Neural cell (in vitro differentiated cells): ENCODE data around the gene ACYP2. TPM values are rescaled to one million over a fixed set of nuclear protein-coding genes. Genes with fewer than 3 reads are reported as not detected.

Experiments used
- H2AFZ ChIP-seq: fragments of 200-600, 300-800 bp; sonication (generic), shearing (Covaris generic); 2 replicates; pipeline ENCODE4 v1.6.0; 2014; ENCODE audit warnings: low read depth, mild to moderate bottlenecking, antibody characterized with exemption, low read length, moderate library complexity
- H3F3A ChIP-seq: fragments of 200-600 bp; shearing (Covaris generic); 2 replicates; pipeline ENCODE4 v1.6.1; 2016; ENCODE audit warnings: mild to moderate bottlenecking, moderate library complexity, mixed read lengths, antibody characterized with exemption, low read length; ENCODE audit not compliant: insufficient read depth, poor library complexity, severe bottlenecking
- H3K27ac ChIP-seq: fragments of 200-600, 300-800 bp; sonication (generic), shearing (Covaris generic); 2 replicates; pipeline ENCODE4 v1.5.1; 2014; ENCODE audit warnings: mild to moderate bottlenecking, low read length, moderate library complexity
- H3K27me3 ChIP-seq: fragments of 300-800, 200-600 bp; sonication (generic), shearing (Covaris generic); 2 replicates; pipeline ENCODE4 v1.6.0; 2014; ENCODE audit warnings: mild to moderate bottlenecking, low read depth, low read length, moderate library complexity; ENCODE audit not compliant: insufficient read depth
- H3K36me3 ChIP-seq: fragments of 300-800, 200-600 bp; sonication (generic), shearing (Covaris generic); 2 replicates; pipeline ENCODE4 v1.5.1; 2014; ENCODE audit warnings: mild to moderate bottlenecking, antibody characterized with exemption, low read length, moderate library complexity; ENCODE audit not compliant: insufficient read depth
- H3K4me2 ChIP-seq: fragments of 300-800, 200-600 bp; sonication (generic), shearing (Covaris generic); 2 replicates; pipeline ENCODE4 v1.6.0; 2014; ENCODE audit warnings: mild to moderate bottlenecking, low read length
- H3K4me3 ChIP-seq: fragments of 300-800, 200-600 bp; sonication (generic), shearing (Covaris generic); 2 replicates; pipeline ENCODE4 v1.5.1; 2014; ENCODE audit warnings: mild to moderate bottlenecking, low read length, moderate library complexity
- H3K79me2 ChIP-seq: fragments of 200-600 bp; shearing (Covaris generic); replicated peaks from 2 replicates; pipeline ENCODE4 v1.6.0; 2014; ENCODE audit warnings: mild to moderate bottlenecking, low read length, moderate library complexity; ENCODE audit not compliant: insufficient read depth
- H3K9ac ChIP-seq: fragments of 300-800, 200-600 bp; sonication (generic), shearing (Covaris generic); 2 replicates; pipeline ENCODE4 v1.6.1; 2016; ENCODE audit warnings: mild to moderate bottlenecking, low read length, mixed read lengths
- H3K9me2 ChIP-seq: fragments of 200-600 bp; shearing (Covaris generic); 2 replicates; pipeline ENCODE4 v1.6.1; 2016; ENCODE audit warnings: mild to moderate bottlenecking, low read length, mixed read lengths; ENCODE audit not compliant: insufficient read depth
- H3K9me3 ChIP-seq: fragments of 200-600, 300-800 bp; sonication (generic), shearing (Covaris generic); 2 replicates; pipeline ENCODE4 v1.6.1; 2016; ENCODE audit warnings: mild to moderate bottlenecking, mixed run types, low read length, moderate library complexity, mixed read lengths
- H4K20me1 ChIP-seq: fragments of 200-600 bp; shearing (Covaris generic); 2 replicates; pipeline ENCODE4 v1.6.1; 2016; ENCODE audit warnings: mild to moderate bottlenecking, mixed run types; ENCODE audit not compliant: insufficient read depth
- EP300 ChIP-seq: fragments of 450-650 bp; conservative IDR thresholded peaks from 2 replicates; pipeline ENCODE4 v1.6.1; 2014; ENCODE audit warnings: antibody characterized with exemption, mild to moderate bottlenecking, moderate library complexity; ENCODE audit not compliant: poor library complexity, severe bottlenecking
- EZH2 ChIP-seq: fragments of 200-600, 300-800 bp; shearing (Covaris generic), sonication (generic); IDR thresholded peaks from 2 replicates; pipeline ENCODE4 v1.6.1; 2014; ENCODE audit warnings: antibody characterized with exemption, low read length, borderline replicate concordance, mild to moderate bottlenecking; ENCODE audit not compliant: insufficient read depth, poor library complexity, severe bottlenecking
- MXI1 ChIP-seq: fragments of 450-650 bp; conservative IDR thresholded peaks from 2 replicates; pipeline ENCODE4 v1.6.1; 2014; ENCODE audit warnings: antibody characterized with exemption, mild to moderate bottlenecking; ENCODE audit not compliant: poor library complexity, severe bottlenecking
- POLR2AphosphoS5 ChIP-seq: IDR thresholded peaks from 2 replicates; pipeline ENCODE4 v1.6.1; 2012
- RAD21 ChIP-seq: fragments of 450-650 bp; conservative IDR thresholded peaks from 2 replicates; pipeline ENCODE4 v1.6.1; 2014; ENCODE audit warnings: antibody characterized with exemption, mild to moderate bottlenecking, moderate library complexity
- SMC3 ChIP-seq: fragments of 450-650 bp; conservative IDR thresholded peaks from 2 replicates; pipeline ENCODE4 v1.6.1; 2014; ENCODE audit warnings: antibody characterized with exemption, mild to moderate bottlenecking, moderate library complexity; ENCODE audit not compliant: poor library complexity
- TAF1 ChIP-seq: IDR thresholded peaks from 2 replicates; pipeline ENCODE4 v1.6.1; 2012; ENCODE audit warnings: low read depth
- polyA plus RNA-seq: library from polyadenylated mRNA; depleted of rRNA; stranded (reverse); fragments of >200 nt; gene quantifications from 2 replicates; pipeline ENCODE4 v1.2.3, GENCODE V29; 2014
- TF ChIP-seq, protein P1 (sequence below): IDR thresholded peaks from 2 replicates; pipeline ENCODE4 v1.6.1; 2012; ENCODE audit warnings: borderline replicate concordance
- TF ChIP-seq, protein P2 (sequence below): fragments of 450-650 bp; IDR thresholded peaks from 2 replicates; pipeline ENCODE4 v1.5.1; 2014; ENCODE audit warnings: antibody characterized with exemption, mild to moderate bottlenecking, moderate library complexity; ENCODE audit not compliant: poor library complexity, severe bottlenecking

ACYP2 gene
- polyA plus RNA-seq, 1 donor from 2014 or later, result 48.2 TPM

DNA sequence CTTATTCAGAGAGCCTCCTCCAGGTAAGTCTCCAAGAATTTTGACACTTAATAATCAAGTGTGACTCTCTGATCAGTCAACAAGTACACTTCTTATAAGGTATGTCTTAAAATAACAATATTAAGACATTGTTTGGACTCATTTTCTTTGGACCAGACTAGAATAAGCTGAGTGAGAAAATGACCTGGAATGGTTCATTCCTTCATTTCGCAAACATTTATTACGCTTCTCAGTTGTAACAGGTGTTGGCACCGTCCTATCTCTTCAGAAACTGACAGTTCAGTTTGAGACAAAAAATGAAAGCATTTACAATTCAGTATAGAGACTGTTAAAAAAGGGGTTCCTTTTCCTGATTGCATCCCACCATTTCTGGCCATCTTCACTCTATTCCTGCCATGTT, 94.0 kb downstream of the ACYP2 start:
- Histone ChIP-seq H3K36me3 (no peaks in the 10 kb centered on the region), H3F3A (no peaks in the 10 kb centered on the region), H3K9ac (no peak overlapping the region), H3K4me2 (no peak overlapping the region), H3K4me3 (no peak overlapping the region), H3K27me3 (no peaks in the 10 kb centered on the region), H4K20me1 (no peaks in the 10 kb centered on the region), H3K9me3 (no peaks in the 10 kb centered on the region), H3K79me2 (no peaks in the 10 kb centered on the region), H3K9me2 (no peaks in the 10 kb centered on the region), H3K27ac (no peak overlapping the region), H2AFZ (no peak overlapping the region)
- TF ChIP-seq SMC3 (no peak), TAF1 (no peak)

DNA sequence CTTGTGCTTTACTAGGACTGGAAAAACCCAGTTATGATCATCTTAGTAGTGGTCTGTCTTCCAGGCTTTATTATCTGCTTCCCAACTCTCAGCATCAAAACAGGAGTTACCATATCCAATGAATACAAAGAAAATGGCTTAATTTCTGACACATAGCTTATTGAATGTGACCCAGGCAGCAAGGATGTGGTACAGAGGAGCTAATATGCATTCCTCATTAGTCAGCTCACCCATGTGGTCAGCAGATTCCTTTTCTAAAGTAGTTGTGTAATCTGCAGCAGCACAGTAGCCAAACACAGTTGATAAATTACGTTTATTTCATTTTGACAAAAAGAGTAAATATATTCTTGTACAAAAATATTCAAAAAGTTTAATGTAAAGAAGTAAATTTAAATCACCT, 97.0 kb downstream of the ACYP2 start:
- Histone ChIP-seq H3F3A (no peaks in the 10 kb centered on the region), H3K36me3 (no peaks in the 10 kb centered on the region), H4K20me1 (no peaks in the 10 kb centered on the region), H3K4me3 (no peak overlapping the region), H3K9ac (no peak overlapping the region), H3K4me2 (no peak overlapping the region), H2AFZ (no peak overlapping the region), H3K9me2 (no peaks in the 10 kb centered on the region), H3K27ac (no peak overlapping the region), H3K79me2 (no peaks in the 10 kb centered on the region), H3K9me3 (no peaks in the 10 kb centered on the region), H3K27me3 (no peaks in the 10 kb centered on the region)
- TF ChIP-seq, protein P1, sequence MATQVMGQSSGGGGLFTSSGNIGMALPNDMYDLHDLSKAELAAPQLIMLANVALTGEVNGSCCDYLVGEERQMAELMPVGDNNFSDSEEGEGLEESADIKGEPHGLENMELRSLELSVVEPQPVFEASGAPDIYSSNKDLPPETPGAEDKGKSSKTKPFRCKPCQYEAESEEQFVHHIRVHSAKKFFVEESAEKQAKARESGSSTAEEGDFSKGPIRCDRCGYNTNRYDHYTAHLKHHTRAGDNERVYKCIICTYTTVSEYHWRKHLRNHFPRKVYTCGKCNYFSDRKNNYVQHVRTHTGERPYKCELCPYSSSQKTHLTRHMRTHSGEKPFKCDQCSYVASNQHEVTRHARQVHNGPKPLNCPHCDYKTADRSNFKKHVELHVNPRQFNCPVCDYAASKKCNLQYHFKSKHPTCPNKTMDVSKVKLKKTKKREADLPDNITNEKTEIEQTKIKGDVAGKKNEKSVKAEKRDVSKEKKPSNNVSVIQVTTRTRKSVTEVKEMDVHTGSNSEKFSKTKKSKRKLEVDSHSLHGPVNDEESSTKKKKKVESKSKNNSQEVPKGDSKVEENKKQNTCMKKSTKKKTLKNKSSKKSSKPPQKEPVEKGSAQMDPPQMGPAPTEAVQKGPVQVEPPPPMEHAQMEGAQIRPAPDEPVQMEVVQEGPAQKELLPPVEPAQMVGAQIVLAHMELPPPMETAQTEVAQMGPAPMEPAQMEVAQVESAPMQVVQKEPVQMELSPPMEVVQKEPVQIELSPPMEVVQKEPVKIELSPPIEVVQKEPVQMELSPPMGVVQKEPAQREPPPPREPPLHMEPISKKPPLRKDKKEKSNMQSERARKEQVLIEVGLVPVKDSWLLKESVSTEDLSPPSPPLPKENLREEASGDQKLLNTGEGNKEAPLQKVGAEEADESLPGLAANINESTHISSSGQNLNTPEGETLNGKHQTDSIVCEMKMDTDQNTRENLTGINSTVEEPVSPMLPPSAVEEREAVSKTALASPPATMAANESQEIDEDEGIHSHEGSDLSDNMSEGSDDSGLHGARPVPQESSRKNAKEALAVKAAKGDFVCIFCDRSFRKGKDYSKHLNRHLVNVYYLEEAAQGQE, result no peak
- TF ChIP-seq POLR2AphosphoS5 (no peak), MXI1 (no peak), EP300 (no peak), TAF1 (no peak), EZH2 (no peak), SMC3 (no peak), RAD21 (no peak)
- TF ChIP-seq, protein P2, sequence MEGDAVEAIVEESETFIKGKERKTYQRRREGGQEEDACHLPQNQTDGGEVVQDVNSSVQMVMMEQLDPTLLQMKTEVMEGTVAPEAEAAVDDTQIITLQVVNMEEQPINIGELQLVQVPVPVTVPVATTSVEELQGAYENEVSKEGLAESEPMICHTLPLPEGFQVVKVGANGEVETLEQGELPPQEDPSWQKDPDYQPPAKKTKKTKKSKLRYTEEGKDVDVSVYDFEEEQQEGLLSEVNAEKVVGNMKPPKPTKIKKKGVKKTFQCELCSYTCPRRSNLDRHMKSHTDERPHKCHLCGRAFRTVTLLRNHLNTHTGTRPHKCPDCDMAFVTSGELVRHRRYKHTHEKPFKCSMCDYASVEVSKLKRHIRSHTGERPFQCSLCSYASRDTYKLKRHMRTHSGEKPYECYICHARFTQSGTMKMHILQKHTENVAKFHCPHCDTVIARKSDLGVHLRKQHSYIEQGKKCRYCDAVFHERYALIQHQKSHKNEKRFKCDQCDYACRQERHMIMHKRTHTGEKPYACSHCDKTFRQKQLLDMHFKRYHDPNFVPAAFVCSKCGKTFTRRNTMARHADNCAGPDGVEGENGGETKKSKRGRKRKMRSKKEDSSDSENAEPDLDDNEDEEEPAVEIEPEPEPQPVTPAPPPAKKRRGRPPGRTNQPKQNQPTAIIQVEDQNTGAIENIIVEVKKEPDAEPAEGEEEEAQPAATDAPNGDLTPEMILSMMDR, result no peak

DNA sequence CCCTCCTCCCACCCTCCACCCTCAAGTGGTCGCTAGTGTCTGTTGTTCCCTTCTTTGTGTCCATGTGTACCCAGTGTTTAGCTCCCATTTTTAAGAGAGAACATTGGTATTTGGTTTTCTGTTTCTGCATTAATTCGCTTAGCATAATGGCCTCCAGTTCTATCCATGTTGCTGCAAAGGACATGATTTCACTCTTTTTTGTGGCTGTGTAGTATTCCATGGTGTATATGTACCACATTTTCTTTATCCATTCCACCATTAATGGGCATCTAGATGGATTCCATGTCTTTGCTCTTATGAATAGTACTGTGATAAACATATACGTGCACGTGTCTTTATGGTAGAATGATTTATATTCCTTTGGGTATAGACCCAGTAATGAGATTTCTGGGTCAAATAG, 97.7 kb downstream of the ACYP2 start:
- H3K9ac ChIP-seq, result no peak overlapping the region
- no peaks in the 10 kb centered on the region for H3K79me2 ChIP-seq
- no peak overlapping the region for H3K4me2 ChIP-seq
- H3K36me3 ChIP-seq, result no peaks in the 10 kb centered on the region
- H3K9me3 ChIP-seq, result no peaks in the 10 kb centered on the region
- no peak overlapping the region for H3K4me3 ChIP-seq
- no peak overlapping the region for H3K27ac ChIP-seq
- H3F3A ChIP-seq, result no peaks in the 10 kb centered on the region
- TF ChIP-seq, protein P2, result no peak
- TF ChIP-seq, protein P1, result no peak
- no peak for TF ChIP-seq EZH2
- TF ChIP-seq TAF1, result no peak
- no peak for TF ChIP-seq SMC3
- TF ChIP-seq EP300, result no peak
- TF ChIP-seq POLR2AphosphoS5, result no peak
- no peak for TF ChIP-seq MXI1
- no peak for TF ChIP-seq RAD21
- H4K20me1 ChIP-seq, result no peaks in the 10 kb centered on the region
- H3K27me3 ChIP-seq, result no peaks in the 10 kb centered on the region
- no peak overlapping the region for H2AFZ ChIP-seq
- no peaks in the 10 kb centered on the region for H3K9me2 ChIP-seq
